ENCODE results near the gene CYB5B. TPM values are rescaled to one million over a fixed set of nuclear protein-coding genes. Genes with fewer than 3 reads are reported as not detected.
A peak's percentile ranks its signal among the peaks of the same experiment; 100 is the strongest.

Gene CYB5B
- total and polyA plus RNA-seq, 2 donors (not counting 3 experiments of a cell fraction or from before 2014, with no cell fraction given), result 175 to 176 TPM

DNA sequence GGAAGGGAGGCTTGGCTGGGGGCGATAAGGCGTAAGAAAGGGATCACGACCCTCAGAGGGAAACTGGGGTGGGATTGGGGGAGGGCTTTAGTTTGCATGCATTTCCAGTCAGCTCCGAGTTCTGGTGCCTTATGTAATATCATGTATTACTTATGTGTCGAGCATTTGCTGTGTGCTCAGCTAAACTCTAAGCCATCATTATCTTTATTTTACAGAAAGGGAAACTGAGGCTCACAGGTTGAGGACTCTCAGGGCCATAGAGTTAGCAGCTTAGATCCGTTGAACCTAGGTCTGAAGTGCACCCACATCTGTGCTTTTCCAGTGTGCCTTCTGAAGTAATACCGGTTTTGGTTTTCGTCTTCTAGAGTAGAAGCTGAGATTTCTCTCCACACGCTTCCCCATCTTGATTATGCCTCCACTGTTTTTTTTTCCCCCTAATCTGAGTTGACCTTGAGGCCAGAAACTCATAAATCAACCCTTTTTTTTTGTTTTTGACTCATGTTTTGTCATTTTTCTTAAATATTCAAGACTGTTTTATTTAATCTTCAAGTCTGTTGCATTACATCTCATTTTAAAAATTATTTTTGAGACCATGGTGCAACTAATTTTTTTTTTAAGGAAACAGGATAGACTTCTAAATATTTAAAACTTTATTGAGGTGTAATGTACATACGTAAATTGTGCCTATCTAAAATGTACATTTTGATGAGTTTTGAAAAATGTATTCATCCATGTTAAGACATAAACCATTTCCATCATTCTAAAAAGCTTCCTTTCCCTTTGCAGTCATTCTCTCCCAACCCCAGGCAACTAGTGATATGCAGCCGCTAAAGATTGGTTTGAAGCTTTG is 741 bp downstream of the CYB5B start:
- intact Hi-C loops (cut with micrococcal nuclease), result loop anchor here (1.0 to 2.0 kb wide), 3 partner anchors 15 to 27 kb away; no protein-coding TSS in a partner anchor
- no peak for DNase-seq (ENCODE audit: low read depth, low spot score)

More for the DNA sequence above, 741 bp downstream of the CYB5B start:
- dilution Hi-C loops (cut with MboI; ENCODE audit: extremely low pct_ligation_motif_present, low sequenced_read_pairs), result no loop called here
- Histone ChIP-seq H2AFZ (ENCODE audit: low read depth, low read length) (peak overlapping the region; percentile 62), H3K27me3 (ENCODE audit: control insufficient read depth in 2 of 2, insufficient read depth in 2 of 2, low read length in 2 of 2) (no peaks in the 10 kb centered on the region), H3K9me1 (replicated peaks; ENCODE audit: control insufficient read depth, extremely low read depth, insufficient read depth, low read length) (no peaks in the 10 kb centered on the region), H3K4me2 (ENCODE audit: insufficient read depth, low read length) (peak overlapping the region; percentile 94), H3K9me3 (replicated peaks; ENCODE audit: control insufficient read depth, insufficient read depth, low read length) (no peaks in the 10 kb centered on the region), H3K4me3 (replicated peaks in 1 of 3; ENCODE audit: insufficient read depth in 1 of 3, low read depth in 1 of 3, low read length in 3 of 3) (peak overlapping the region; percentile 65 to 100 (median 96)), H3K79me2 (ENCODE audit: control insufficient read depth, insufficient read depth, low read length) (peaks cover 53% of the 10 kb centered on the region), H3K36me3 (ENCODE audit: control insufficient read depth in 2 of 2, extremely low read depth in 1 of 2, insufficient read depth in 2 of 2, low read length in 2 of 2) (peaks cover 6 to 9% of the 10 kb centered on the region in 2 experiments), H3K27ac (ENCODE audit: insufficient read depth, low read depth, low read length) (peak overlapping the region; percentile 44), H3K9ac (replicated peaks; ENCODE audit: extremely low read depth, insufficient read depth, low read length) (peak overlapping the region; percentile 66), H3K4me1 (ENCODE audit: control insufficient read depth, extremely low read depth, insufficient read depth, low read length) (peaks cover 10% of the 10 kb centered on the region), H4K20me1 (replicated peaks; ENCODE audit: control insufficient read depth, extremely low read depth, insufficient read depth, low read length) (no peaks in the 10 kb centered on the region)
- TF ChIP-seq FOS (IDR thresholded peaks at IDR 0.05; ENCODE audit: borderline replicate concordance, insufficient read depth, low read length), result no peak
- no peak for TF ChIP-seq POLR2AphosphoS5 (IDR thresholded peaks at IDR 0.05; ENCODE audit: insufficient read depth, low read depth, low read length)
- TF ChIP-seq GATA2 (IDR thresholded peaks at IDR 0.05; ENCODE audit: insufficient read depth, insufficient read length, low read depth, low read length), result no peak
- TF ChIP-seq, protein P1, sequence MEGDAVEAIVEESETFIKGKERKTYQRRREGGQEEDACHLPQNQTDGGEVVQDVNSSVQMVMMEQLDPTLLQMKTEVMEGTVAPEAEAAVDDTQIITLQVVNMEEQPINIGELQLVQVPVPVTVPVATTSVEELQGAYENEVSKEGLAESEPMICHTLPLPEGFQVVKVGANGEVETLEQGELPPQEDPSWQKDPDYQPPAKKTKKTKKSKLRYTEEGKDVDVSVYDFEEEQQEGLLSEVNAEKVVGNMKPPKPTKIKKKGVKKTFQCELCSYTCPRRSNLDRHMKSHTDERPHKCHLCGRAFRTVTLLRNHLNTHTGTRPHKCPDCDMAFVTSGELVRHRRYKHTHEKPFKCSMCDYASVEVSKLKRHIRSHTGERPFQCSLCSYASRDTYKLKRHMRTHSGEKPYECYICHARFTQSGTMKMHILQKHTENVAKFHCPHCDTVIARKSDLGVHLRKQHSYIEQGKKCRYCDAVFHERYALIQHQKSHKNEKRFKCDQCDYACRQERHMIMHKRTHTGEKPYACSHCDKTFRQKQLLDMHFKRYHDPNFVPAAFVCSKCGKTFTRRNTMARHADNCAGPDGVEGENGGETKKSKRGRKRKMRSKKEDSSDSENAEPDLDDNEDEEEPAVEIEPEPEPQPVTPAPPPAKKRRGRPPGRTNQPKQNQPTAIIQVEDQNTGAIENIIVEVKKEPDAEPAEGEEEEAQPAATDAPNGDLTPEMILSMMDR (IDR thresholded peaks at IDR 0.05; ENCODE audit: extremely low read depth in 1 of 2, insufficient read depth in 1 of 2, low read depth in 1 of 2, low read length in 2 of 2), result no peak
- no peak for TF ChIP-seq JUN (IDR thresholded peaks at IDR 0.05; ENCODE audit: borderline replicate concordance, insufficient read depth, insufficient read length, low read depth)
- TF ChIP-seq POLR2A (IDR thresholded peaks at IDR 0.05; ENCODE audit: low read depth, low read length), result no peak
- TF ChIP-seq, protein P2, sequence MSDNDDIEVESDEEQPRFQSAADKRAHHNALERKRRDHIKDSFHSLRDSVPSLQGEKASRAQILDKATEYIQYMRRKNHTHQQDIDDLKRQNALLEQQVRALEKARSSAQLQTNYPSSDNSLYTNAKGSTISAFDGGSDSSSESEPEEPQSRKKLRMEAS (IDR thresholded peaks at IDR 0.05; ENCODE audit: insufficient read depth, insufficient read length), result no peak
- FAIRE-seq, result peak; percentile 26
- TSS peak; percentile 64 for BruUV-seq (replicated peaks)
- POLR2A ChIA-PET, result no interaction called here
- CTCF ChIA-PET, result interaction anchor here (0.5 to 2.1 kb wide), 8 partner anchors 9 to 329 kb away, joined by 3 to 17 read pairs (median 4); partner anchors contain the start of gene NOB1

Data from endothelial cell of umbilical vein (primary cell).